ENCODE measurements around the gene TRPC4AP. TPM values are rescaled to one million over a fixed set of nuclear protein-coding genes. Genes with fewer than 3 reads are reported as not detected.

TRPC4AP gene
- total RNA-seq, 2 donors from 2014 or later = 32.4 to 39.2 TPM

DNA sequence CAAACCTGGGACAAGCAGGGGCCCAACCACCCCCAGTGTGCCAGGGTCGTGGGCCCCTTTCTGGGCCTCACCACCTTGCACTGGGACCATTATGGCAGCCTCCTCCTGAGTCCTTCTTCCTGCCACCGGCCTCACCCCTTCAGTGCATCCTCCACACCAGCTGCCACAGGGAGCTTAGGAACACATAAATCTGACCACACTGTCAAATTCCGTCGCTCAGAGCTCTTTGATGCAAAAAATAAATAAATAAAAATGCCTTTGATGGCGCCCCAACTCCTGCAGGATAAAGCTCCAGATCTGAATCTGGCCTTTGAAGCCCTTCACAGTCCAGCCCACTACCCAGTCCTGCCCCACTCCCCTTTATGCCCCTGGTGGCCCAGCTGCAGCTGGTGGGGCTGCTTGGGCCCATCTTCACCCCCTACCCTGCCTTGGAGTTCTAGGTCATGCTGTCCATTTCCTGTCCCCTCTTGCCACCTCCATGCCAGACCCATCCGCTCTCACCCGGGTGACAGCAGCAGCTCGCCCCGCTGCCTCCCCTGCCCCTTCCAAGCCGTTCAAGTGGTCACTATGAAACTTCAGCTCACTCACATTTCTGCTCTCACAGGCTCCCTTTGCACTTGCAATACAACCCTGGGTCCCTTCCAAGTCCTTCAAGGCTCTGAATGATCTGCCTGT lies 120.9 kb downstream of the TRPC4AP start:
- no peaks in the 10 kb centered on the region for H3K9me3 ChIP-seq
- no peak for TF ChIP-seq CTCF (IDR thresholded peaks at IDR 0.05)
- H3K4me3 ChIP-seq = no peak overlapping the region
- DNase-seq (ENCODE audit: low spot score) = no peak
- H3K27ac ChIP-seq = no peak overlapping the region
- no peaks in the 10 kb centered on the region for H3K36me3 ChIP-seq
- peaks cover 0 to 23% of the 10 kb centered on the region in 2 donors for H3K4me1 ChIP-seq
- H3K27me3 ChIP-seq = no peaks in the 10 kb centered on the region

DNA sequence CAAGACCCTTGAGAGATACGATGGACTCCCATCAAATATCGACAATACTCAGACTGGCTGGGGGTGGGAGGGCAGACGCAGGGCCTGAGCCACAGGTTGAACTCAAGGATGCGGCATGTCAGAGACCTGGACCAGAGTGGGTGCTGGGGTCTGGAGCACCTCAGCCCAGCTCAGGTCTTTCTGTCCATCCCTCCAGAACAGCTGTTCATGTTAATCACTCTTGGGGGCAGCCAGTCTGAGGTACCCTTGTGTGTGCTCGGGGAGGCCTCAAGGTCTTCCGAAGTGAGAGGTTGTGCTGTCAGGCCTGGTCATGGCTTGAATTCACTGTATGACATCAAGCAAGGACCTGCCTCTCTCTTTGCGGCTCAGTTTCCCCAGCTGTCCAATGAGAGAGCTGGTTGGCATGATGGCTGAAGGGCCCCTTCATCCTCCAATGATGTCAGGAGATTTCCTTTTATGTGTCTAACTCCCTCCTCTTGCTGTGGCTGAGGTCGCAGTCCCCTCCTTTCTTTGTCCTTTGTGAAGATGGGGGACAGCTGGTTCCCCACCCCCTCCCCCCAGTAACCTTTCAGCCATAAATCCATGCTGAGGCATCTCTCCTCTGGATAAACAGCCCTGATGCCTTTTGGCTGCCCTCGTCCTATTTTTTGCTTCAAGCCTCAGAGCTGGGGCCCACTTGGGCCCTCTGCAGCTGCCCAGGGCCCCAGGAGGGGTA lies 121.6 kb downstream of the TRPC4AP start:
- Histone ChIP-seq H3K4me3 (no peak overlapping the region), H3K9me3 (no peaks in the 10 kb centered on the region), H3K27me3 (no peaks in the 10 kb centered on the region), H3K4me1 (peaks cover 0 to 23% of the 10 kb centered on the region in 2 donors), H3K36me3 (no peaks in the 10 kb centered on the region), H3K27ac (peak overlapping the region in 1 of 2 donors; percentile 59)
- DNase-seq (ENCODE audit: low spot score) = no peak
- TF ChIP-seq CTCF (IDR thresholded peaks at IDR 0.05) = no peak

- no peak overlapping the region for H3K4me3 ChIP-seq
- no peak for DNase-seq (ENCODE audit: low spot score)
- no peaks in the 10 kb centered on the region for H3K36me3 ChIP-seq
- H3K27ac ChIP-seq = peak overlapping the region in 1 of 2 donors; percentile 59
- H3K27me3 ChIP-seq = no peaks in the 10 kb centered on the region
- no peak for TF ChIP-seq CTCF (IDR thresholded peaks at IDR 0.05)
- no peaks in the 10 kb centered on the region for H3K9me3 ChIP-seq
- peaks cover 0 to 23% of the 10 kb centered on the region in 2 donors for H3K4me1 ChIP-seq
Observed at GRCh38 chr20:34970193-34970840, 122.3 kb downstream of the TRPC4AP start.

GRCh38 chr20:34968042-34968775 lies 124.4 kb downstream of the TRPC4AP start:
- no peak for DNase-seq (ENCODE audit: low spot score)
- H3K4me3 ChIP-seq = no peak overlapping the region
- H3K4me1 ChIP-seq = peaks cover 0 to 23% of the 10 kb centered on the region in 2 donors
- peak overlapping the region; percentile 59 to 72 for H3K27ac ChIP-seq
- no peaks in the 10 kb centered on the region for H3K27me3 ChIP-seq
- TF ChIP-seq CTCF (IDR thresholded peaks at IDR 0.05) = no peak
- H3K9me3 ChIP-seq = no peaks in the 10 kb centered on the region
- no peaks in the 10 kb centered on the region for H3K36me3 ChIP-seq

DNA sequence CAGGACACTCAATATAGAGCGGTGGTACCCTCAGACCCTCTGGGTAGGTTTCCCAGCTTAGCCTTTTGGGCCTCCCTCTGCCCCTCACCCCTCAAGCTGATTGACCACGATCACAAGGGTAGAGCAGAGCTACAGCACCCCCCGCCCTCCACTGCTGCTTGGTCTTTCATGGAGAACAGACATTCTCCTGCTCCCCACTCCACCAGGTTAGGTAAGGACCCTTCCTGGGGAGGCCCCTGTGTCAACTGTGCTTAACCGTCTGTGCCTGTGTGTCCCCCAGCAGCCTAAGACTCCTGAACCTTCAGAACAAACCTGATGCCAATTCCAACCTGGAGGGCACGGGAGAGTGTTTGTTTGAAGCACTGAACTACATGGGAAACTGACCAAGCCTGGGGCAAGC lies 125.2 kb downstream of the TRPC4AP start:
- Histone ChIP-seq H3K27ac (no peak overlapping the region), H3K9me3 (no peaks in the 10 kb centered on the region), H3K4me3 (no peak overlapping the region), H3K4me1 (peaks cover 0 to 23% of the 10 kb centered on the region in 2 donors), H3K36me3 (no peaks in the 10 kb centered on the region), H3K27me3 (no peaks in the 10 kb centered on the region)
- DNase-seq (ENCODE audit: low spot score) = no peak
- TF ChIP-seq CTCF (IDR thresholded peaks at IDR 0.05) = no peak
